Lung (tissue), 12 donors: ENCODE data around the gene LEF1. TPM values are rescaled to one million over a fixed set of nuclear protein-coding genes. Genes with fewer than 3 reads are reported as not detected.

ENCODE experiments used
- ATAC-seq: fragments of 200-7000 bp; cut with Tn5 transposase; one replicate; pipeline ENCODE4 v1.9.1; 2020; ENCODE audit warnings: moderate number of reproducible peaks; ENCODE audit not compliant: insufficient read depth, low FRiP score
- DNase-seq, 3 donors: peaks; one replicate each; pipeline ENCODE4 v3.0.0-alpha.2; 2013 to 2017
- H3K27ac ChIP-seq, 2 donors: one replicate each; pipeline ENCODE4 v1.5.1; 2013; ENCODE audit warnings: mild to moderate bottlenecking in 2 of 2, moderate library complexity in 2 of 2, control low read depth in 1 of 2, inconsistent platforms in 1 of 2, low read depth in 1 of 2, low read length in 1 of 2
- H3K27me3 ChIP-seq, 3 donors: one replicate each; pipeline ENCODE4 v1.5.1; 2013; ENCODE audit warnings: low read length in 2 of 3; ENCODE audit not compliant: control insufficient read depth in 3 of 3, insufficient read depth in 3 of 3
- H3K36me3 ChIP-seq, 4 donors: one replicate each; pipeline ENCODE4 v1.5.1; 2013; ENCODE audit warnings: low read length in 4 of 4, mild to moderate bottlenecking in 1 of 4, moderate library complexity in 1 of 4; ENCODE audit not compliant: control insufficient read depth in 4 of 4, insufficient read depth in 4 of 4
- H3K4me1 ChIP-seq, 5 donors: one replicate each; pipeline ENCODE4 v1.5.1; 2013; ENCODE audit warnings: low read length in 5 of 5, mild to moderate bottlenecking in 2 of 5, moderate library complexity in 1 of 5; ENCODE audit not compliant: control insufficient read depth in 5 of 5, insufficient read depth in 5 of 5
- H3K4me3 ChIP-seq: one replicate; pipeline ENCODE4 v1.5.1; 2013; ENCODE audit warnings: mild to moderate bottlenecking, control low read depth, moderate library complexity
- H3K9ac ChIP-seq, 2 donors: one replicate each; pipeline ENCODE4 v1.5.1; 2013; ENCODE audit warnings: low read length in 2 of 2, control low read depth in 1 of 2; ENCODE audit not compliant: insufficient read depth in 1 of 2
- H3K9me3 ChIP-seq, 4 donors: one replicate each; pipeline ENCODE4 v1.5.1; 2013; ENCODE audit warnings: low read length in 3 of 4, mild to moderate bottlenecking in 1 of 4, moderate library complexity in 1 of 4; ENCODE audit not compliant: control insufficient read depth in 4 of 4, insufficient read depth in 3 of 4
- WGBS, 2 donors: extraction: QIAGEN DNeasy Blood & Tissue Kit; methylation state at CpG; one replicate each; pipeline ENCODE4 v1.1.7; 2013; 5-methylcytosine and 5-hydroxymethylcytosine counted together
- polyA plus RNA-seq, 2 donors: library from polyadenylated mRNA; stranded (reverse); fragments of 200-250 nt; gene quantifications; one replicate each; pipeline ENCODE4 v1.2.1, GENCODE V29; 2013
- total RNA-seq, 2 donors: library from RNA; depleted of rRNA in 1 of 2; stranded (reverse); fragments of >200 nt in 1 of 2; gene quantifications; one replicate each; pipeline ENCODE4 v1.2.1, GENCODE V29; 2014 to 2021
- TF ChIP-seq, protein P1 (sequence below): IDR thresholded peaks from 2 replicates; pipeline ENCODE4 v1.5.1; 2012; ENCODE audit warnings: mild to moderate bottlenecking; ENCODE audit errors: control extremely low read depth, extremely low read depth
- donor health status: control.
- donor health status: control.
- donor health status: Bipolar disorder and iron deficiency.
- donor health status: healthy.
- donor health status: DM: yes; HTN: yes; CAD: no.

The LEF1 gene
- total and polyA plus RNA-seq, 4 donors, result 2.7 to 25.4 (median 4.0) TPM

DNA sequence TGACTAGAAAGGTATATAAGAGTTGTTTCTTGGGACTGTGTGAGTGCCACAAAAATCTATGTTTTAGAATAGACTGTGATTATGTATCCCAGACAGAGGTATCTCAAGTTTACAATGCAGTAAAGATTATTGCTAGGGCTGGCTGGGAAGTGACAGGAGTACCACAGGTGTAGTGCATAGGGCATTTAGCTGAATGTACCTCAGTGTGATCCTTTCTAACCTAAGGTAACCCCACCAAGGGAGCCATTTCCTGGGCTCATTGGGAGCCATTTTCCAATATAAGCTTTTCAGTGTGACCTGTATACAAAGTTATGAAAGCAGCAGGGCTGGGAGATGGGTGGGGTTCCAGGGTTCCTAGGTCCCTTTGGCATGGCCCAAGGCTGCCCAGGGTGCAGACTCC lies 6.1 kb upstream of the LEF1 start:
- peaks cover 0 to 25% (median 20%) of the 10 kb centered on the region in 3 donors for H3K27me3 ChIP-seq

DNA sequence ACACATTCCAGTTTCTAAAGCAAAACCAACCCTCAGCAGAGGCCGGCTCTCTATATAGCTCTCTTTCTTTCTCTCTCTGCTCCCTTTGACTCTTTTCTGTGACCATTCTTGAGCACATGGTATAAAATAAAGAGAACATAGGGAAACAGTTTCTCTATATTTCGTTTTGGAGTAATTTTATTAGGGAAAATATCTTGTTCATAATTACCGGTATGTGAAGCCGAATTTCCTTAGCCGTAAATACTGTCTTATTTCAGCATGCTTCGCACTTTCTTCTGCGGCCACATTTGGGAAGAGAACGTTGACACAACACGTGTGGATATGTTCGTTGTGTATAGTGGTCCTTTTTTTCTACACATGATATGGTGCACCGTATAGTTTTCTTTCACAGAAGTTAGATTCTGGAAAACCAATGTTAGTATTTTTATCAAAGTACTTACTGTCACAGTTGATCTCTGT lies 4.9 kb upstream of the LEF1 start:
- no peaks in the 10 kb centered on the region for H3K9me3 ChIP-seq
- 68 to 71% methylated on average over 11 of the region's 11 CpGs for WGBS, 2 donors
- peaks cover 0 to 28% (median 0%) of the 10 kb centered on the region in 5 donors for H3K4me1 ChIP-seq
- no peak overlapping the region for H3K27ac ChIP-seq
- TF ChIP-seq, protein P1, sequence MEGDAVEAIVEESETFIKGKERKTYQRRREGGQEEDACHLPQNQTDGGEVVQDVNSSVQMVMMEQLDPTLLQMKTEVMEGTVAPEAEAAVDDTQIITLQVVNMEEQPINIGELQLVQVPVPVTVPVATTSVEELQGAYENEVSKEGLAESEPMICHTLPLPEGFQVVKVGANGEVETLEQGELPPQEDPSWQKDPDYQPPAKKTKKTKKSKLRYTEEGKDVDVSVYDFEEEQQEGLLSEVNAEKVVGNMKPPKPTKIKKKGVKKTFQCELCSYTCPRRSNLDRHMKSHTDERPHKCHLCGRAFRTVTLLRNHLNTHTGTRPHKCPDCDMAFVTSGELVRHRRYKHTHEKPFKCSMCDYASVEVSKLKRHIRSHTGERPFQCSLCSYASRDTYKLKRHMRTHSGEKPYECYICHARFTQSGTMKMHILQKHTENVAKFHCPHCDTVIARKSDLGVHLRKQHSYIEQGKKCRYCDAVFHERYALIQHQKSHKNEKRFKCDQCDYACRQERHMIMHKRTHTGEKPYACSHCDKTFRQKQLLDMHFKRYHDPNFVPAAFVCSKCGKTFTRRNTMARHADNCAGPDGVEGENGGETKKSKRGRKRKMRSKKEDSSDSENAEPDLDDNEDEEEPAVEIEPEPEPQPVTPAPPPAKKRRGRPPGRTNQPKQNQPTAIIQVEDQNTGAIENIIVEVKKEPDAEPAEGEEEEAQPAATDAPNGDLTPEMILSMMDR, result no peak
- H3K9ac ChIP-seq, result peak overlapping the region in 1 of 2 donors; percentile 75
- DNase-seq (no peak), ATAC-seq (no peak)
- H3K4me3 ChIP-seq, result peak overlapping the region; percentile 42
- H3K27me3 ChIP-seq, result peaks cover 0 to 33% (median 30%) of the 10 kb centered on the region in 3 donors
- H3K36me3 ChIP-seq, result no peaks in the 10 kb centered on the region

More for the DNA sequence above, 6.1 kb upstream of the LEF1 start:
- TF ChIP-seq, protein P1, result no peak
- no peak overlapping the region for H3K9ac ChIP-seq
- peaks cover 0 to 23% (median 0%) of the 10 kb centered on the region in 5 donors for H3K4me1 ChIP-seq
- no peak overlapping the region for H3K27ac ChIP-seq
- H3K9me3 ChIP-seq, result no peaks in the 10 kb centered on the region
- DNase-seq (no peak), ATAC-seq (no peak)
- no peak overlapping the region for H3K4me3 ChIP-seq
- H3K36me3 ChIP-seq, result no peaks in the 10 kb centered on the region

- Histone ChIP-seq H3K36me3 (no peaks in the 10 kb centered on the region), H3K27ac (peak overlapping the region in 1 of 2 donors; percentile 50), H3K4me1 (peaks cover 0 to 28% (median 0%) of the 10 kb centered on the region in 5 donors), H3K9me3 (no peaks in the 10 kb centered on the region), H3K9ac (peak overlapping the region in 1 of 2 donors; percentile 75), H3K4me3 (peak overlapping the region; percentile 42), H3K27me3 (peaks cover 0 to 33% (median 30%) of the 10 kb centered on the region in 3 donors)
- peak; percentile 90 to 96 (median 95) for DNase-seq
- WGBS, 2 donors, result 0 to 1% methylated on average over 74 to 77 of the region's 77 CpGs
- ATAC-seq, result peak; percentile 64
- TF ChIP-seq, protein P1, result no peak
Observed at GRCh38 chr4:108172753-108173598, 4.2 kb upstream of the LEF1 start.
